ENCODE measurements around the gene GSTT2.

The GSTT2 gene

DNA sequence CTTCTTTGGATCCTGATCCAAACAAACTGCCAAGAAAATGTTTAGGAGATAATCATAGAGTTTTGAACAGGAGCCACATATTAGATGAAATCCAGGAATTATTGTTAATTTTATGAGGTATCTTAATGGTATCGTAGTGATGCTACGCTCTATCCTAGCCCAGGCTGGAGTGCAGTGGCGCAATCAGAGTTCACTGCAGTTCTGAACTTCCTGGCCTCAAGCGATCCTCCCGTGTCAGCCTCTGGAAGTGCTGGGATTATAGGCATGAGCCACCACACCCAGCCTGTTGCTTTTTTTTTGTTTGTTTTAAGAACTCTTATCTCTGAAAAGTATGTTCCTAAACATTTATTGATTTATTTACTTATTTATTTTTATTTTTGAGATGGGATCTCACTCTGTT lies 22.9 kb downstream of the GSTT2 start:
- H3K4me2 ChIP-seq (ENCODE audit: insufficient read depth, low read length) = no peak overlapping the region
- TF ChIP-seq CTCF (IDR thresholded peaks at IDR 0.05; ENCODE audit: borderline replicate concordance, extremely low read depth, low read length, poor library complexity, severe bottlenecking) = no peak
- TF ChIP-seq EZH2 (IDR thresholded peaks at IDR 0.05; ENCODE audit: borderline replicate concordance, low read depth, low read length, severe bottlenecking) = no peak
- H3K9ac ChIP-seq (ENCODE audit: low read depth, low read length) = no peak overlapping the region
- H3K36me3 ChIP-seq (ENCODE audit: insufficient read depth, low read length) = no peaks in the 10 kb centered on the region
- DNase-seq (no peak), ATAC-seq (ENCODE audit: insufficient read depth, low read depth) (no peak)
- no peaks in the 10 kb centered on the region for H3K4me1 ChIP-seq (ENCODE audit: insufficient read depth, low read length)
- H4K20me1 ChIP-seq (ENCODE audit: insufficient read depth, low read length) = no peaks in the 10 kb centered on the region
- H3K79me2 ChIP-seq (ENCODE audit: insufficient read depth, low read length) = no peaks in the 10 kb centered on the region
- H3K27ac ChIP-seq (ENCODE audit: low read length) = no peak overlapping the region
- H3K4me3 ChIP-seq (ENCODE audit: low read depth in 1 of 2, low read length in 2 of 2) = no peak overlapping the region
- H3K27me3 ChIP-seq (ENCODE audit: insufficient read depth, low read length, poor library complexity) = no peaks in the 10 kb centered on the region
- H3K9me3 ChIP-seq (ENCODE audit: insufficient read depth, low read length, severe bottlenecking) = no peaks in the 10 kb centered on the region
- H2AFZ ChIP-seq (ENCODE audit: low read depth, low read length) = no peak overlapping the region

DNA sequence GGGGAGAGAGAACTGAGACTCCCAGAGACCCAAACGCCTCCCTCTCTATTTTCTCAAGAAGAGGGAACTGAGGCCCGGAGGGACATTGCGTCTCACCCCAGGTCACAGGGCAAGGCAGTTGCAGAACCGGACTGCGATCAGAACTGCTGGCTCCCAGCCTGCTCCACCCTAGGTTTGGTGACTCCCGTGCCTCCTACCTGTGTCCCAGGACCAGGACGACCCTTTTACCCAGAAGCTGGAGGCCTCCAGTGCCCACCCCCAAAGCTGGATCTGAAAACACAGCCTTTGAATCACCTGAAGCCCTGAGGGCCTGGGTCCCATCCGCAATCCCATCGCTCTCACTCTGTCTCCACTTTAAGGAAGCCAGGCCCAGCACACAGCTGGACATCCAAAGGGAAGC lies 24.0 kb downstream of the GSTT2 start:
- Histone ChIP-seq H2AFZ (ENCODE audit: low read depth, low read length) (no peak overlapping the region), H3K4me2 (ENCODE audit: insufficient read depth, low read length) (no peak overlapping the region), H3K27ac (ENCODE audit: low read length) (no peak overlapping the region), H3K79me2 (ENCODE audit: insufficient read depth, low read length) (no peaks in the 10 kb centered on the region), H3K9ac (ENCODE audit: low read depth, low read length) (no peak overlapping the region), H3K9me3 (ENCODE audit: insufficient read depth, low read length, severe bottlenecking) (no peaks in the 10 kb centered on the region), H3K4me1 (ENCODE audit: insufficient read depth, low read length) (no peaks in the 10 kb centered on the region), H4K20me1 (ENCODE audit: insufficient read depth, low read length) (no peaks in the 10 kb centered on the region), H3K4me3 (ENCODE audit: low read depth in 1 of 2, low read length in 2 of 2) (no peak overlapping the region), H3K27me3 (ENCODE audit: insufficient read depth, low read length, poor library complexity) (no peaks in the 10 kb centered on the region), H3K36me3 (ENCODE audit: insufficient read depth, low read length) (no peaks in the 10 kb centered on the region)
- TF ChIP-seq EZH2 (IDR thresholded peaks at IDR 0.05; ENCODE audit: borderline replicate concordance, low read depth, low read length, severe bottlenecking) (no peak), CTCF (IDR thresholded peaks at IDR 0.05; ENCODE audit: borderline replicate concordance, extremely low read depth, low read length, poor library complexity, severe bottlenecking) (no peak)
- no peak for ATAC-seq (ENCODE audit: insufficient read depth, low read depth)
- no peak for DNase-seq

DNA sequence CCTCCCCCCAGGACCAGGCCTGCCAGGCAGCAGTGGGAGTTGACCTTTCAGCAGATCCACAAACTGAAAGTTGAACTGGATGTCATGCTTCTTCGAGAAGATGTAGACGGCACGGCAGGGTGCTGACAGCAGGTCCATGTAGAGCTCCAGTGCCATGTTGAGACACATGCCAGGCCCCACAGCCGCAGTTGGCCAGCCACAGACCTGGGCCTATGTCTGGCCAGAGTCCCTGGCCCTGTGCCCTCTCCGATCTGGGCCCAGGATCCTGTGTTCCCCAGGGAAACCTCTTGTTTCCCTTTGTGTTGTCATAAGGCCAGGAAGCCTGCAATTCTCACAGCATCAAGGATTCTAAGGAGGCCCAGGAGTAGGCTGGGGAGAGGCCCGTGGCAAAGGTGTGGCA lies 25.3 kb downstream of the GSTT2 start, which contains the start of gene GSTT4:
TSS of gene GSTT4 (minus strand) at position 253 of the 400 bp plus-strand sequence. CDS start at position 156, 97 bp downstream.
- H4K20me1 ChIP-seq (ENCODE audit: insufficient read depth, low read length) = no peaks in the 10 kb centered on the region
- no peak for DNase-seq
- TF ChIP-seq EZH2 (IDR thresholded peaks at IDR 0.05; ENCODE audit: borderline replicate concordance, low read depth, low read length, severe bottlenecking) (no peak), CTCF (IDR thresholded peaks at IDR 0.05; ENCODE audit: borderline replicate concordance, extremely low read depth, low read length, poor library complexity, severe bottlenecking) (no peak)
- no peaks in the 10 kb centered on the region for H3K27me3 ChIP-seq (ENCODE audit: insufficient read depth, low read length, poor library complexity)
- no peak within 1 kb of the TSS for H3K27ac ChIP-seq (ENCODE audit: low read length)
- H2AFZ ChIP-seq (ENCODE audit: low read depth, low read length) = no peak within 1 kb of the TSS
- no peak for ATAC-seq (ENCODE audit: insufficient read depth, low read depth)
- no peak within 1 kb of the TSS for H3K4me2 ChIP-seq (ENCODE audit: insufficient read depth, low read length)
- no peak within 1 kb of the TSS for H3K4me3 ChIP-seq (ENCODE audit: low read depth in 1 of 2, low read length in 2 of 2)
- H3K4me1 ChIP-seq (ENCODE audit: insufficient read depth, low read length) = no peaks in the 10 kb centered on the region
- no peak within 1 kb of the TSS for H3K9ac ChIP-seq (ENCODE audit: low read depth, low read length)
- H3K9me3 ChIP-seq (ENCODE audit: insufficient read depth, low read length, severe bottlenecking) = peaks cover 3% of the 10 kb centered on the region
- no peaks in the 10 kb centered on the region for H3K36me3 ChIP-seq (ENCODE audit: insufficient read depth, low read length)
- no peaks in the 10 kb centered on the region for H3K79me2 ChIP-seq (ENCODE audit: insufficient read depth, low read length)

Data from DND-41 (cell line).